KMS-11 (cell line): ENCODE measurements around the gene SMIM20.

Experiments
- H2AFZ ChIP-seq: fragments of 200-600 bp; sonication (generic); 2 replicates; pipeline ENCODE4 v1.6.1; 2016; ENCODE audit warnings: antibody characterized with exemption, mixed run types, low read depth
- H3K27ac ChIP-seq: fragments of 200-600 bp; sonication (generic); 2 replicates; pipeline ENCODE4 v1.6.1; 2016; ENCODE audit warnings: mild to moderate bottlenecking, mixed run types
- H3K27me3 ChIP-seq: fragments of 200-600 bp; sonication (generic); 2 replicates; pipeline ENCODE4 v1.6.1; 2017; ENCODE audit warnings: mild to moderate bottlenecking, low read depth, mixed run types, moderate library complexity; ENCODE audit not compliant: insufficient read depth
- H3K36me3 ChIP-seq: fragments of 200-600 bp; sonication (generic); 2 replicates; pipeline ENCODE4 v1.6.1; 2017; ENCODE audit warnings: mild to moderate bottlenecking, mixed run types; ENCODE audit not compliant: insufficient read depth
- H3K4me1 ChIP-seq: fragments of 200-600 bp; sonication (generic); 2 replicates; pipeline ENCODE4 v1.6.1; 2016; ENCODE audit warnings: mild to moderate bottlenecking, low read depth, mixed run types; ENCODE audit not compliant: poor library complexity, severe bottlenecking
- H3K4me2 ChIP-seq: fragments of 200-600 bp; sonication (generic); 2 replicates; pipeline ENCODE4 v1.7.0; 2016; ENCODE audit warnings: mild to moderate bottlenecking, mixed run types
- H3K4me3 ChIP-seq: fragments of 200-600 bp; sonication (generic); IDR thresholded peaks from 2 replicates; pipeline ENCODE4 v1.6.1; 2017; ENCODE audit warnings: low read depth, low read length, mixed read lengths; ENCODE audit not compliant: insufficient read depth
- H3K79me2 ChIP-seq: fragments of 200-600 bp; sonication (generic); 2 replicates; pipeline ENCODE4 v1.6.1; 2016; ENCODE audit warnings: low read depth, mixed run types; ENCODE audit not compliant: insufficient read depth
- H3K9ac ChIP-seq: fragments of 200-600 bp; sonication (generic); 2 replicates; pipeline ENCODE4 v1.6.1; 2016; ENCODE audit warnings: mild to moderate bottlenecking, mixed run types
- H4K20me1 ChIP-seq: fragments of 200-600 bp; sonication (generic); 2 replicates; pipeline ENCODE4 v1.6.1; 2016; ENCODE audit warnings: mild to moderate bottlenecking, mixed run types; ENCODE audit not compliant: insufficient read depth
- TF ChIP-seq, protein P1 (sequence below): fragments of 200-600 bp; sonication (generic); conservative IDR thresholded peaks from 2 replicates; pipeline ENCODE4 v1.6.1; 2017; ENCODE audit warnings: low read depth, mild to moderate bottlenecking, antibody characterized with exemption, low read length, moderate library complexity, mixed read lengths

The SMIM20 gene

GRCh38 chr4:25970226-25970675 is 56.2 kb downstream of the SMIM20 start:
- H3K9ac ChIP-seq: no peak overlapping the region
- no peak overlapping the region for H3K4me2 ChIP-seq
- H3K4me1 ChIP-seq: no peaks in the 10 kb centered on the region
- no peaks in the 10 kb centered on the region for H4K20me1 ChIP-seq
- H3K27me3 ChIP-seq: no peaks in the 10 kb centered on the region
- TF ChIP-seq, protein P1, sequence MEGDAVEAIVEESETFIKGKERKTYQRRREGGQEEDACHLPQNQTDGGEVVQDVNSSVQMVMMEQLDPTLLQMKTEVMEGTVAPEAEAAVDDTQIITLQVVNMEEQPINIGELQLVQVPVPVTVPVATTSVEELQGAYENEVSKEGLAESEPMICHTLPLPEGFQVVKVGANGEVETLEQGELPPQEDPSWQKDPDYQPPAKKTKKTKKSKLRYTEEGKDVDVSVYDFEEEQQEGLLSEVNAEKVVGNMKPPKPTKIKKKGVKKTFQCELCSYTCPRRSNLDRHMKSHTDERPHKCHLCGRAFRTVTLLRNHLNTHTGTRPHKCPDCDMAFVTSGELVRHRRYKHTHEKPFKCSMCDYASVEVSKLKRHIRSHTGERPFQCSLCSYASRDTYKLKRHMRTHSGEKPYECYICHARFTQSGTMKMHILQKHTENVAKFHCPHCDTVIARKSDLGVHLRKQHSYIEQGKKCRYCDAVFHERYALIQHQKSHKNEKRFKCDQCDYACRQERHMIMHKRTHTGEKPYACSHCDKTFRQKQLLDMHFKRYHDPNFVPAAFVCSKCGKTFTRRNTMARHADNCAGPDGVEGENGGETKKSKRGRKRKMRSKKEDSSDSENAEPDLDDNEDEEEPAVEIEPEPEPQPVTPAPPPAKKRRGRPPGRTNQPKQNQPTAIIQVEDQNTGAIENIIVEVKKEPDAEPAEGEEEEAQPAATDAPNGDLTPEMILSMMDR: no peak
- H3K79me2 ChIP-seq: no peaks in the 10 kb centered on the region
- H3K4me3 ChIP-seq: no peak overlapping the region
- no peak overlapping the region for H3K27ac ChIP-seq
- H2AFZ ChIP-seq: no peak overlapping the region
- no peaks in the 10 kb centered on the region for H3K36me3 ChIP-seq

DNA sequence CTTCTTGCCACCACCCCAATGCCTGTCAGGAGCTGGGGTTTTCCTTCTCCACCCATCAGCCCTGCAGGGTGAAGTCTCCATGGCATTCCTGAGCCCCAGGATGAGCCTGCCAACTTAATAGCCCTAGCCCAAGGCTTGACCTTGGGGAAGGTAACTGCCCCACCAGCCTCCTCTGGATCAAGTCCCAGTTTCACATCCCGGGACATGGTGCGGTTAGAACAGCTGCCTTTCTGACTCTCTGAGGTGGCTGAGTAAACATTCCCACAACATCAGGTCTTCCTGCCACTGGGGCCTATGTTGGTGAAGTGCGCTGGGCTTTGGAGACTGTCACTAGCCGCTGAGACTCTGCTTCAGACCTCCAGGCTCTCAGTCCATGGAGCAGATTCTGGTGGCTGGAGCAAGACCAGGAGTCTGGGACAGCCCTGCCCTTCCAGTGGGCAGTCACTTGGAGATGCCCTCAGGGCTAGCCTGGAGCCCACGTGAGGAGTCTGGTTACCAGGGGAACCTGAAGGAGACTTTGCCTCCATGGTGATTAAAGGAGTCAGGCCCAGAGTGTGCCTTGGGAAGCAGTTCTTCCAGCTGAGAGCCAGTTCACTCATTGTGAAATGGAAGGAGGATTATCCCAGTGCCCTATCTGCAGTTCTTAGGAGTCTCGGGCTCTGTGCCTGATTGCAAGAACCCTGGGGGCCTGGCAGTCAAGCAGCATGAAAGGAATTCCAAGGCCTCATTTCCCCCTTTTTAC is 56.8 kb downstream of the SMIM20 start:
- H3K4me2 ChIP-seq: no peak overlapping the region
- H4K20me1 ChIP-seq: no peaks in the 10 kb centered on the region
- no peaks in the 10 kb centered on the region for H3K79me2 ChIP-seq
- H3K4me3 ChIP-seq: no peak overlapping the region
- H3K27me3 ChIP-seq: no peaks in the 10 kb centered on the region
- no peak overlapping the region for H3K27ac ChIP-seq
- H3K4me1 ChIP-seq: no peaks in the 10 kb centered on the region
- no peaks in the 10 kb centered on the region for H3K36me3 ChIP-seq
- no peak overlapping the region for H2AFZ ChIP-seq
- no peak overlapping the region for H3K9ac ChIP-seq
- TF ChIP-seq, protein P1: no peak

GRCh38 chr4:25972366-25972765 is 58.3 kb downstream of the SMIM20 start:
- H3K4me1 ChIP-seq: no peaks in the 10 kb centered on the region

DNA sequence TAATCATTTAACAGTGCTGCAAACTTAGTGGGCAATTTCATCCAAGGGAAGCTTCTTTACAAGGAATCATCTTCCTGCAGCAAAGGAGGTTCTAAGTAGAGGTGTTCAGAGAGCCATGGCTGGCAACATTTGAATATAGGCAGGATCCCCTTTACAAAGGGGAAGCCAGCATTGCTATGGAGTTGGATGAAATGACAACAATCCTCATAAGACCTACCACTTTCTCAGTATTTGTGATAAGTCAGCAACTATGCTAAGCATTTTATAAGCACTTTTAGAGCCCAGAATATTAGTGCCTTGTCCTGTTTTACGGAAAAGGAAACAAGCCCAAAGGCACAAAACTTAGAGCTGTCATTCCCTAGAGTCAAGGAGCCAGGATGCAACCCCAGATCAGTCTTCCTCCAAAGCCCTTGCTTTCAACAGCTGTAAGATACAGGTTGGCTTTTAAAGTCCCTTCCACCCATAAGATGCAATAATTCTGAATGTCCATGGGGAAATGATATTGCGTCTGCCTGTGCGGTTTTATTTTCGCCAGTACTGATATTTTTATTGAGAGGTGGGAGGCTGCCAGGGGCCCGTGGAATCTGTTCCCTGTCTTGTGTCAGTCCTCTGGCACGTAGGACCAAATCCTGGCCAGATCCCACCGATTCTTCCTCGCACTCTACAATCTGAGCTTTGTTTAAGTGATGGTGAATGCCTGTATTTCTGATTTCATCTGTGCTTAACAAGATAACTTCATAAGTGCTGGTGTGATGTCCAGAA is 59.1 kb downstream of the SMIM20 start:
- H3K4me2 ChIP-seq: no peak overlapping the region

More at GRCh38 chr4:25972366-25972765, 58.3 kb downstream of the SMIM20 start:
- no peaks in the 10 kb centered on the region for H4K20me1 ChIP-seq
- H2AFZ ChIP-seq: no peak overlapping the region
- no peaks in the 10 kb centered on the region for H3K36me3 ChIP-seq
- TF ChIP-seq, protein P1: no peak
- H3K27me3 ChIP-seq: no peaks in the 10 kb centered on the region
- H3K79me2 ChIP-seq: no peaks in the 10 kb centered on the region
- no peak overlapping the region for H3K27ac ChIP-seq
- no peak overlapping the region for H3K9ac ChIP-seq
- H3K4me3 ChIP-seq: no peak overlapping the region
- no peak overlapping the region for H3K4me2 ChIP-seq

More for the DNA sequence above, 59.1 kb downstream of the SMIM20 start:
- H3K27ac ChIP-seq: no peak overlapping the region
- no peaks in the 10 kb centered on the region for H4K20me1 ChIP-seq
- H3K36me3 ChIP-seq: no peaks in the 10 kb centered on the region
- TF ChIP-seq, protein P1: no peak
- no peak overlapping the region for H2AFZ ChIP-seq
- H3K9ac ChIP-seq: no peak overlapping the region
- no peak overlapping the region for H3K4me3 ChIP-seq
- H3K4me1 ChIP-seq: no peaks in the 10 kb centered on the region
- no peaks in the 10 kb centered on the region for H3K27me3 ChIP-seq
- H3K79me2 ChIP-seq: no peaks in the 10 kb centered on the region
